NCI-H226 (cell line): Measurements from ENCODE around the gene ACVR2B.
A peak's percentile ranks its signal among the peaks of the same experiment; 100 is the strongest.
"Not testable (repeated sequence)": the region's sequence is repeated elsewhere in the genome, so short reads cannot be mapped to it uniquely, and the experiment has no call there.

ENCODE experiments used
- DNase-seq: peaks from one replicate; pipeline ENCODE4 v3.0.0-alpha.2; 2015

The ACVR2B gene

GRCh38 chr3:38453075-38453912 is at the start of gene ACVR2B:
Gene ACVR2B, plus strand, starts transcription at chr3:38453890. Its CDS starts 433 bp downstream, at chr3:38454323.
- peak; percentile 69 for DNase-seq

GRCh38 chr3:38404286-38404685 is 49.4 kb upstream of the ACVR2B start:
- DNase-seq: peak; percentile 48

- DNase-seq: no peak
These were observed 42.1 kb upstream of the ACVR2B start for GRCh38 chr3:38411591-38411990.

- DNase-seq: not testable (repeated sequence)
These were observed 32.9 kb upstream of the ACVR2B start for GRCh38 chr3:38420758-38421157.

DNA sequence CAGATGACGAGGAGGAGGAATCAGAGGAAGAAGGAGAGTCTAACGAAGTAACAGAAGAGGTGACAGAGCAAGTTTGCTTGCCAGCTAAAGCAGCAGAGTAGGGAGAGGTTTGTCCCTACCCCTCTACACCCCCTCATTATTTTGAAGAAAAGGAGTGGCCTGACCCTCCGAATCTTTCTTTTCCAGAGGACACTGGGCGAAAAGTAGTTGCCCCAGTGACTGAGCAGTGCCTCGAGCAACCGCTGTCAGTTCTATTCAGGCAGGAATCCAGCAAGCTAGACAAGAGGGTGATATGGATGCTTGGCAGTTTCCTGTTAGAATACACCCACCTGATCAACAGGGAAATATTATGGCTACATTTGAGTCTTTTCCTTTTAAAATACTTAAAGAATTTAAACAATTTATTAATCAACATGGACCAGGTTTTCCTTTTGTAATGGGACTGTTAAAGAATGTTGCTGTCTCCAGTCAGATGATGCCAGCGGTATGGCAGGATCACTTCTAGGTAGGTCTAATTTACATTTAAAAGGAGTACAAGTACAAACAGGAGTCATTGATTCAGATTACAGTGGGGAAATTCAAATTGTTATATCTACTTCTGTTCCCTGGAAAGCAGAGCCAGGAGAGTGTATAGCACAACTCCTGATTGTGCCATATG is 31.9 kb upstream of the ACVR2B start:
- DNase-seq: no peak

DNA sequence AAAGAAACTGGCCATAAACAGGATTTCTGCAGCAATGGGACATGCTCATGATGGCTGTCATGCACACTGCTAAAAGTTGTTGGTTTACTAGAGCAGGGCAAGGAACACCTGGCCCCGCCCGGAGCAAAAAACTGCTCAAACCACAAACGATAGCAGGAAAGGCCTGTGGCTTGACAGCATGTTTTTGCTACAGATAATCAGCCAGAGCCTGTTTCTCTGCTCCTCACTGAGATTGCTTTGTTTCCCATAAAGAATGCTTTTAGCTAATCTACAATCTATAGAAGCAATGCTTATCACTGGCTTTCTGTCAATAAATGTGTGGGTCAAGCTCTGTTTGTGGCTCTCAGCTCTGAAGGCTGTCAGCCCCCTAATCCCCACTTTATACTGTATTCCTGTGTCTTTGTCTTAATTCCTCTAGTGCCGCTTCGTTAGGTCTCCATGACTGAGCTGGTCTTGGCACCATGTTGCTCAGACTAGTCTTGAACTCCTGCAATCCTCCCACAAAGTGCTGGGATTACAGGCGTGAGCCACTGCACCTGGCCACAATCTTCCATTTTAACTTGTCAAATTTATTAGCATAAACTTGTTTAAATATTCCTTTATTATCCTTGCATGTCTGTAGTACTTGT is 26.8 kb upstream of the ACVR2B start:
- DNase-seq: not testable (repeated sequence)

GRCh38 chr3:38432871-38433658 is 20.6 kb upstream of the ACVR2B start:
- DNase-seq: not testable (repeated sequence)

DNA sequence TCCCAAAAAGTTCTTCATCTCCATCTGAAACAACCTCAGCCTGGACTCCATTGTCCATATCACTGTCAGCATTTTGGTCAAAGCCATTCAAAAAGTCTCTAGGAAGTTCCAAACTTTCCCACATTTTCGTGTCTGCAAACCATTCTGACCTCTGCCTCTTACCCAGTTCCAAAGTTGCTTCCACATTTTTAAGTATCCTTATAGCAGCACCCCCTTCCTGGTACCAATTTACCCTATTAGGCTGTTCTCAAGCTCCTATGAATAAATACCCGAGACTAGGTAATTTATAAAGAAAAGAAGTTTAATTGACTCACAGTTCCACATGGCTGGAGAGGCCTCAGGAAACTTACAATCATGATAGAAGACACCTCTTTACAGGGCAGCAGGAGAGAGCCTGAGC is 20.0 kb upstream of the ACVR2B start:
- not testable (repeated sequence) for DNase-seq

GRCh38 chr3:38438436-38439069 is 15.1 kb upstream of the ACVR2B start:
- not testable (repeated sequence) for DNase-seq

DNA sequence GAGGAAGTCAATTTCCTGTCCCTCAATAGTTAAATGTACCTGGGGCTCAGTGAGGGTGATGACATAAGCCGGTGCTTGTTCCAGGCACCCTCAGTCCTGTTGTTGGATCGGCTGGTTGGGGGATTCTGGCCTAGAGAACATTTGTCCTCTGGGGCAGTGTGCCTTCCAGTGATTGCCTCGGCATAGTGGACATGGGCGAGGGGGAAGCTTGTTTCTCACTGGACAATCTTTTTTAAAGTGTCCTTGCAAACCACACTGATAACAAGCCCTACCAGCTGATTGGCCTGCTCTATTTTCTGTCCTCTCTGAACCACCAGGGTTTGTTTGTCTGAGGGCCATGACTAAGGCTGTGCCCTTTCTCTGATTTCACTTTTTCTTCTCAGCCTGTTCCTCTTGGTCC is 10.5 kb upstream of the ACVR2B start:
- not testable (repeated sequence) for DNase-seq

GRCh38 chr3:38446085-38446686 is 7.5 kb upstream of the ACVR2B start:
- no peak for DNase-seq

DNA sequence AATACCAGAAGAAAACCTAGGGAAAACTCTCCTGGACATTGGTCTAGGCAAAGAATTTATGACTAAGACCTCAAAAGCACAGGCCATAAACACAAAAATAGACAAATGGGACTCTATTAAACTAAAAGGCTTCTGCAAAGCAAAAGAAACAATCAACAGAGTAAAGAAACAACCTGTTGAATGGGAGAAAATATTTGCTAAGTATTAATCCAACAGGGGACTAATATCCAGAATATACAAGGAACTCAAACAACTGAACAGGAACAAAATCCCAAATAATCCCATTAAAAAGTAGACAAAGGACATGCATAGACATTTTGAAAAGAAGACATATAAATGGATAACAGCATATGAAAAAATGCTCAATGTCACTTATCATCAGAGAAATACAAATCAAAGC is 6.9 kb upstream of the ACVR2B start:
- DNase-seq: no peak

DNA sequence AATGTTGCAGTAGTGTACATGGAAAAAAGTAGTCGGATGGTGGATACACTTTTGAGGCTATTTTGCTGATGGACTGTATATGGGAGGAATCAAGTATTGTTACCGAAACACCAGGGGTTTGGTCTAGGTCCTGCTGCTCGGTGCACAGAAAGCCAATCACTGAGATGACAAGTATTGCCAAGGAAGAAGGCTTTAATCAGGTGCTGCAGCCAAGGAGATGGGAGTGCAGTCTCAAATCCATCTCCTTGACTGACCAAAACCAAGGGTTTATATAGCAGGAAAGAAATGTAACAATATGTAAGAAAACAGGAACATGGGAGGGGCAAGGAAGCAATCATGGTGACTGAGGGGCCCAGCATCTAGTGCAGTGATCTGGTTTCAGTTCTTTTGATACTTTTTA is 2.8 kb upstream of the ACVR2B start:
- DNase-seq: no peak

DNA sequence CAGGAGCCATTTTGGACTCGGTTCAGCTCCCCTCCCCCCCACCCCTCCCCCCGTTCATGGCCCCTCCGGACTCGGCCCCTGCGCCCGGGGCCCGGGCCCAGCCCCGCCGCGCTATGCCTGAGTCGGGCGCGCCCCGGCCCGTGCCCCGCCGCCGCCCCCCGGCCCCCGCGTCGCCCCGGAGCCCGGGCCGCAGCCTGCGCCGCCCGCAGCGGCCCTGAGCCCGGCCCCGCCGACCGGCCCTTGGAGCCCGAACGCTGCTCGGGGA is 155 bp downstream of the ACVR2B start:
- DNase-seq: no peak

DNA sequence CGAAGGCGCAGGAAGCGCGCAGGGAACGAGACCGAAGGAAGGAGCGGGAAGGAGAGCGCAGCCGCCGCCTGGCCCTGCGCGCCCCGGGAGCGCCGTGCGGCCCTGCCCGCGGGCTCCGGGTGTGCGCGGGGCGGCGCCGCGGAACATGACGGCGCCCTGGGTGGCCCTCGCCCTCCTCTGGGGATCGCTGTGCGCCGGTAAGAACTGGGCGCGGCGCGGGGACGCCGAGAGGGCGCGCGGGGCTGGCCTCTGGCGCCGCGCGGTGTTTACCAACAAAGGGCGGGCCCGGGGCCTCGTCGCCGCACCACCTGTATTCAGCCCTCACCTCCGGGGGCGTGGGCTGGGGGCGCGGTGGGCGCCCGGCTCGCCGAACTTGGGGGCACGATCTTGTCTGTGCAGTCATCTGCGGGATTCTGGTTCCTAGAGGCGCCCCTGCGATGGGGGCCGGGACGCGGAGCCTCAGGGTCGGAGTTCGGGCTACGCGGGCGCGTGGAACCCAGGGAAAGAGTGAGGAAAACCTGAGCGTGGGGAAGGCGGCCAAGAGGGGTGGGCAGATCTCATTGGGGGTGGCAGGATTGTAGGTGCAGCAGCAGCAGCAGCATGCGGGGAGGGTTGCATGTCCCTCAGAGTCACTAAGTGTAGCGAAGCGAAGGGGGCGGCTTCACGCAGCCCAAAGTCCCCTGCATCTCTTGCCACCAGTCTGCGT is 641 bp downstream of the ACVR2B start:
- DNase-seq: no peak

- peak; percentile 57 for DNase-seq
These were observed 1.4 kb downstream of the ACVR2B start for GRCh38 chr3:38454884-38455638.

GRCh38 chr3:38455639-38456430 is 2.1 kb downstream of the ACVR2B start:
- DNase-seq: no peak

GRCh38 chr3:38457111-38458003 is 3.7 kb downstream of the ACVR2B start:
- no peak for DNase-seq
